ENCODE results near the gene ZNF133.
A peak's percentile ranks its signal among the peaks of the same experiment; 100 is the strongest.
"Not testable (repeated sequence)": the region's sequence is repeated elsewhere in the genome, so short reads cannot be mapped to it uniquely, and the experiment has no call there.

Gene ZNF133

DNA sequence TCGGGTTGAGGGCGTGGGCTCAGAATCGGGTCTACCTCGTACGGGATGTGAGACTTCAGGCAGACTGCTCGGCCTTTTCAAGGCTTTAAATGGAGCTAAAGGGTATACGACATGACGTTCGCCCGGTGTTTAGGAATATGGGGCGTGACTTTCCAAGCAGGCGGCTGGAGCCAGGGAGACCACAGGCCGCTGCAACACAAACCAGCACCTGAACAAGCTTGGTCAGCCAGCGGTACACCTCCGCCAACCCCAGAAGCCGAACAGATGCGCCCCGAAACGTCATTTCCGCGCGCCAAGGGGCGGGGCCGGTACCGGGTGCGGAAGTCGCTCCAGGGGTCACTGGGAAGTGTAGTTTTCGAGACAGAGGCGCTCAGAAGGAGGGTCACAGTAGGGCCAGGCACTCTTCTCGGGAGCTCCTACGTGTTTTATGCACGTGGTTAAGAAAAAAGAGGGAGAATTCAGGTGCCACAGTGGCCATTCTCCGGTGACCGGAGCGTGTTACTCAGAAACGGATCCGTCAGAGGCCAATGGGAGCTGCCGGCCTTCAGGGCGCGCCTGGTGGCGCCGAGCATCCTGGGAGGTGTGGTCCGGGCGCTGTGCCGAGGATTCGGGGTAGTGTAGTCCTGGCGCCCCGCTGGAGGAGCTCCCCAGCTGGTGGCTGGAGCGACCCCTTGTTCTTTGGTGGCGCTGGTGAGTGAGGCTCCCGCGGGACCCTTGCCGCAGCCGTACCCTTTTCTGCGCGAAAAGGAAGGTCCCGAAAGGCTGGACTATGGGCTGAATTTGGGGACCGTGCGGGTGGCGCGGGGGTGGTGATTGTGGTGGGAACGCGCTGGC lies at the start of gene ZNF133:
TSS of gene ZNF133 (plus strand) at position 613 of the 834 bp plus-strand sequence. CDS start 17,160 bp downstream, outside the sequence.
- peak; percentile 79 for DNase-seq

DNA sequence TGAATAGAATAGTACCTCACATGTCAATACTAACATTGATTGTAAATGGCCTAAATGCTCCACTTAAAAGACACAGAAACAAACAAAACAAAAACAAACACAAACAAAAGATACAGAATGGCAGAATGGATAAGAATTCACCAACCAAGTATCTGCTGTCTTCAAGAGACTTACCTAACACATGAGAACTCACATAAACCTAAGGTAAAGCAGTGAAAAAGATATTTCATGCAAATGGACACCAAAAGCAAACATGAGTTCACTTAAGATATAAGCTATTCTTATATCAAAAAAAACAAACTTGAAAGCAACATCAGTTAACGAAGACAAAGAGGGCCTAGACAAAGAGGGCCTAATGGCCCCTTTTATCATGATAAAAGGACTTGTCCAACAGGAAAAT lies 47.3 kb upstream of the ZNF133 start:
- no peak for DNase-seq

DNA sequence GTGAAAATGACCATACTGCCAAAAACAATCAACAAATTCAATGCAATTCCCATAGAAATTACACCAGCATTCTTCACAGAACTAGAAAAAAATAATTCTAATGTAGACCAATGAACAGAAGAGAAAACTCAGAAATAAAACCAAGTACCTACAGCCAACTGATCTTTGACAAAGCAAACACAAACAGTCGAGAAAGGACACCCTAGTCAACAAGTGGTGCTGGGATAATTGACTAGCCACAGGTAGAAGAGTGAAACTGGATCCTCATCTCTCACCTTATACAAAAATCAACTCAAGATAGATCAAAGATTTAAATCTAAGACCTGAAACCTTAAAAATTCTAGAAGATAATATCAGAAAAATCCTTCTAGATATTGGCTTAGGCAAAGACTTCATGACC lies 44.5 kb upstream of the ZNF133 start:
- no peak for DNase-seq

DNA sequence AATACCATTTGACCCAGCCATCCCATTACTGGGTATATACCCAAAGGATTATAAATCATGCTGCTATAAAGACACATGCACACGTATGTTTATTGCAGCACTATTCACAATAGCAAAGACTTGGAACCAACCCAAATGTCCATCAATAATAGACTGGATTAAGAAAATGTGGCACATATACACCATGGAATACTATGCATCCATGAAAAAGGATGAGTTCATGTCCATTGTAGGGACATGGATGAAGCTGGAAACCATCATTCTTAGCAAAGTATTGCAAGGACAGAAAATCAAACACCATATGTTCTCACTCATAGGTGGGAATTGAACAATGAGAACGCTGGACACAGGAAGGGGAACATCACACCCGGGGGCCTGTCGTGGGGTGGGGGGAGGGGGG lies 39.8 kb upstream of the ZNF133 start:
- not testable (repeated sequence) for DNase-seq

DNA sequence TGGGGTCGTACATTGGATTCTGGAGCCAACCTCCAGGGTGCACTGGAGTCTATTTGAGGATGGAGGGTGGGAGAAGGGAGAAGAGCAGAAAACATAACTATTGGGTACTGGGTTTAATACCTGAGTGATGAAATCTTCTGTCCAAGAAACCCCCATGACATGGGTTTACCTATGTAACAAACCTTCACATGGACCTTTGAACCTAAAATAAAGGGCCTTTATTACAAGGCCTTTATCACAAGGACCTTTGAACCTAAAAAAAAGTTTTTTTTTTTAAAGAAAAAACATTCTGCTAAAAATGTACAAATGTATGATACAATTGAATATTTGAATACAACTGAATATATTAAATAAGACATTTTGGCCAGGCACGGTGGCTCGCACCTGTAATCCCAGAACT lies 38.1 kb upstream of the ZNF133 start:
- DNase-seq, result no peak

DNA sequence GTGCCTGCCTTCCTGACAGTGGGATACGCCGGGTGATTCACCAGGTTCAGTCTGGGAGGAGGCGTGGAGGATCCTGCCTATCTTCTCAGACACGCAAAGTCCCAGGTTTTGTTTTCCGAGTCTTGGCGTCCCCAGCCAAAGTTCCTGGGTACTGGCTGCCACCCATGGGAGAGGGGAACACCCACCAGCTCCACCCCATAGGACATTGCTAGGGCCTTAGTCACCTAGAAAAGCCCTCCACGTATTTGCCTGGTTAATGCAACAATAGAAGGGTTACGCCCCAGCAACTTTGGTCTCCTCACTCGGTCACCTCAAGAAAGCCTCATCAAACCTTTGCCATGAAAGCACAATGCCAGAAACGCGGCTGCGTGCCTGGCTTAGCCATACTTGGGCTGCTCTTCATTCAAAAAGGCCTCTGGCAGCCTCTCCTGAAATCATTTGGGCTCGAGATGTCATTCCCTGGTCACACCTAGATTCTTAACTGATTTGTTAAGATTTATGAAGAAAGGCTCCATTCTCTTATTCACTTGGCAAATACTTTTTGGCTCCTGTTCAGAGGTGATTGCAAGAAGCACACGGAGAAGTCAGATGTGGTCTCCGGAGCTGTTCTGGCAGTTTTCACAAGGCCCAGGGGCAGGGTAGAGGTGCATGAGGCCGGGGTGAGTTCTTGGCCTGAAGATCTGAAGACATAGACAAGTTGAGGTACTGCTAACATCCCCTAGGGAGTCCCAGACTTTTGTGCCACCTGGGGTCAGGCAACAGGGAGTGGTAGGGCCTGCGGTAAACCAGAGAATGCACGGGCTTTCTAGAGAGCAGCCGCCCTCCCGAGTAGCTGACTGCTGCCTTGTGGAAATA lies 35.5 kb upstream of the ZNF133 start:
- DNase-seq, result no peak

DNA sequence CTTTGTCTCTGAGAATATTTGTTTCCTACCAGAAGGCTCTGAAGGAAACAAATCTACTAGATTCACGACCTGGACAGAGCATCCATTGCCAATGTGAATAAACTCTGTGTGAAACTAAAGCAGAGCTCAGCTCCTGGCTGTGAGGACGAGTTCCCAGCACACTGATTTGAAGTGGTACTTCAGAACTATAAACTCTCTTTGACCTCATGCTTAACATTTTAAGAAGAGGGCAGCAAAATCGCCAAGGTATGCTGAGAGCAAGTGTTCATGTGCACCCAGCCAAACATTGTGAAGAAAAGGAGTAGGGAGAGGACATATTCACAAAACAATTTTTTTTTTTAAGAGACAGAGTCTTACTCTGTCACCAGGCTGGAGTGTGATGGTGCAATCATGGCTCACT lies 33.7 kb upstream of the ZNF133 start:
- no peak for DNase-seq

DNA sequence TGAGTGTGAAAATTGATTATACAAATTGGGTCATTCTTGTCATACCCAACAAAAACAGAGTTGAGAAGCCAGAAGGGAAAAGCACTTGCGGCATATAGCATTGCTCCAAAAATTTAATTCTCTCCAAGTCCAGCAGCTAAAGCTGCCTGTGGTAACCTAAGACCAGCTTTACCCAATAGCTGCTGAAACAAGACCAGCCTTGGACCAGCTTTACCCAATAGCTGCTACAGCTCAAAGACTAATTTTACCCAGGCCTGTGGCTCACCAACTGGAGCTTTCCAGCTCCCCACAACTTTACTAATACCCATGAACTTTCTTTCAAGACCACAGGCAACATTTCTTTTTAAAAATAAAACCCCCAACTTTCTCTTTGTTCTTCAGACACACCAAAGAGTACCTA lies 32.8 kb upstream of the ZNF133 start:
- no peak for DNase-seq

DNA sequence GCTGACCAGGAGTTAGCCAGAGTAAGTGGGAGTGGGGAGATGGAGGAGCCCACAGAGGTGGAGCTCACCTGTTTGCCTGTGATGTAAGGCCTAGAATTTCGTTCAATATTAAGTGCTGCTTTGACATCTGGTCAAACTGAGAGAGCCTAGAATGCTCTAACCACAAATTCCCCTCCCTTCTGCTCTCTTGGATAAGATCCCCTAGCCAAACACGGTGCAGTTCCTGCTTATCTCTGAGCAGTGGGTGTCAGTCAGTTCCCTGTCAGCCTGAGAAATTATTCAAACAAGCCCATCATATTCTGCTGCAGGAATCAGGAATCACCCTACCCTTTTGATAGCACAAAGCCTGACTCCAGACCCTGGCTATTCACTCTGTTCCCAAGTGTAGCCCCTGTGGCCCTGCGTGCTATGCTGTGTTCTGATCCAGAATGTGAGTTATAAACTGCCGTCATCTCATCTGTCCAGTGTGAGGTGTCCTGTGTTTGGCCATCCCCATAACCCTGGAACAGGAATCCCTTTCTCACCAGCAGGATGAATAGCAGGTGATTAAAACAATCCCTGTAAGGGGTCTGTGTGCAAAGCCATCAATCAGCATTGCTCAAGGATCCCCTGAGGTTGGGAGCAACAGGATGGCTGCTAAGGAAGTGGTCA lies 31.8 kb upstream of the ZNF133 start:
- no peak for DNase-seq

DNA sequence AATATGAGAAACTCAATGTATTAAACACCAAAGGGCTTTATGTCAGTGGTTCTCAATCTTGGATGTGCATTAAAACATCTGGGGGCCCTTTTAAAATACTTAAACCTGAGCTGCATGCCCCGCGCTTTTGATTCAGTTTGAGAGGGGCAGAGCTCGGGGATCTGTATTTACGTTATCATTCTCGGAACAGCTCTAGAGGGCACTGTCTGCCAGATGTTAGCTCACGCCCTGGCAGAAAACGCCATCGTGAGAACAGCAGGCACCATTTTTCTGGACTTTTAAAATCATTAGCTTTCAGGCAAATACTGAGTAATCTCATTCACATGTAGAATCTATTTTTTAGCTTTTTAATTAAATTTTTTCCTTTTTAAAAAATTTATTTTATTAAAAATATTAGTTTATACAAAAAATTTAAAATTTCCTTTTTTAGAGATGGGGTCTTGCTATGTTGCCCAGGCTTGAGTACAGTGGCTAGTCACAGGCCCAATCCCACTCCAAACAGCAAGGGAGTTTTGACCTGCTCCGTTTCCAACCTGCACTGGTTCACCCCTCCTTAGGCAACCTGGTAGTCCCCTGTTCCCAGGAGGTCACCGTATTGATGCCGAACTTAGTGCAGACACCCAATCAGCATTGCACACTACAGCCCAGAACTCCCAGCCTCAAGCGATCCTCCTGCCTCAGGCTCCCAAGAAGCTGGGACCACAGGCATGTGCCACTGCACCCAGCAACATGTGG lies 30.0 kb upstream of the ZNF133 start:
- DNase-seq, result no peak

DNA sequence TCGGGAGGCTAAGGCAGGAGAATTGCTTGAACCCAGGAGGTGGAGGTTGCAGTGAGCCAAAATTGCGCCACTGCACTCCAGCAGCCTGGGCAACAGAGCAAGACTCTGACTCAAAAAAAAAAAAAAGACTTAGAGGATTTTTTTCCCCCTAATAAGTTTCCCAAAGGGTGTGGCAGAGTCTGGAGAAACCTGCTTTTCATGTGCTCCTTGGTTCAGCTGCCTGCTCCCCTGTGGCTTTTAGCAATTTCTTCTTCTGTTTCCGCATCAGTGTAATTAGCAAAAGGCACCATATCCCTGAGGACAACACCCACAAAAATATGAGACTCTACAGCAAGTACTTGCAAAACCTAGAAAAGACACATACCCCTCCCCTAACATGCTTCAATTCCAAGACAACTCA lies 28.6 kb upstream of the ZNF133 start:
- no peak for DNase-seq

DNA sequence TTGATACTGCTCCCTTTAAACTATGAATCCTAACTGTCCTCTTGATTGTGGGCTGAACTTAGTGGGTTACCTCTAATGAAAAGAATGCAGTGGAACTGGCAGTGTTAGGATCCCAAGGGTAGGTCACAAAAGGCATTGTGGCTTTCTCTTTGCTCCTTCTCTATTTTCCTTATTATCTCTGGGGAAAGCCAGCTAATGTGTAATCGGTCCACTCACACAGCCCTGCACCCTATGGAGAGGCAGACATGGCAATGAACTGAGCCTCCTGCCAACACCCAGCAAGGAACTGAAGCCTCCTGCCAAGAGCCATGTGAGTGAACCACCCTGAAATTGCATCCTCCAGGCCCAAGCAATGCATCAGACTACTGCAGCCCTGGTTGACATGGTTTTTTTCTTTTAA lies 24.6 kb upstream of the ZNF133 start:
- no peak for DNase-seq

DNA sequence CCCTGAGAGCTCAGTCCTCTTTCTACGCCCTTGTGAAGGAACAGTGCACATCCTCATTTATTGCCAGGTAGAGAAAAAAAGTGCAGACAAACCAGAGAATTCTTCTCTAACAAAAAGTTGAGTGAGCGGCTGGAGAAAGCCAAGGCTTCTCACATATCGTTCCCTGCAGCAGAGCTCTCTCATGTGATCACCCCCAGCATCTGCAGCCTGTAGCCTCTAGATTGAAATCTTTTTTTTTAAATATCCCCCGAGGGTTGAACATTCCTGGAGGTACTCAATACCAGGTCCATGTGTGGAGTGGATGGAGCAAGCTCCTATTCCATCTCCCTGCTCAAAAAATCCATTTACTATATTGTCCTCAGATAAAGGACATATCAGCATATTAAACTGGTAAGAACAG lies 22.9 kb upstream of the ZNF133 start:
- DNase-seq, result no peak

DNA sequence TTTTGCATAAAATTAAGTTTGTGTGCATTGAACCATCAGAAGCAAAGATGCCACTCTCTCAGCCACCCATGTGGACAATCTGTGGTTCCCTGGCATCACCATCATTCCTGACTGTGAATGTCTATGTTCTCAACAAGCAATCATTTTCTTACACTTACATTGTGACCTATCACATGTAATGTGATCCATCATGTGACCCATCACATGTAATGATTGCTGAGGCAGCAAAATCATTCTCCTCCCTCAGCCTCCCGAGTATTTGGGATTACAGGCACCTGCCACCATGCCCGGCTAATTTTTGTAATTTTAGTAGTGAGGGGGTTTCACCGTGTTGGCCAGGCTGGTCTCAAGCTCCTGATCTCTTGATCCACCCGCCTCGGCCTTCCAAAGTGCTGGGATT lies 22.0 kb upstream of the ZNF133 start:
- no peak for DNase-seq

DNA sequence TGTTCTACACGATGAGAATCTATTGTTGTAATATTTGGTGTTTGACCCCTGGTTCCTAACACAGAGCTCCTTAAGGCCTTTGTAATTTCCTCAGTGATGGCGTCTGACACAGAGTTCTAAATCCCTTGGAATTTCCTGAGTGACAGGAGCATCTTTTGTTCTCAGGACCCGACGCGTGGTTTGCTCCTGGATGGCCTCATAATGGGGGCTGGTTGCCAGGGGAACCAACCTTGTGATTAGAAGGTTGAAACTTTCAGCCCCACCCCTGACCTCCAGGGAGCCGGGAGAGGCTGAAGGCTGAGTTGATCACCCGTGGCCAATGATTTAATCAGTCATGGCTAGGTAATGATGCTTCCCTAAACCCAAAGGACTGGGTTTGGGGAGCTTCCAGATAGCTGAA lies 20.5 kb upstream of the ZNF133 start:
- no peak for DNase-seq

DNA sequence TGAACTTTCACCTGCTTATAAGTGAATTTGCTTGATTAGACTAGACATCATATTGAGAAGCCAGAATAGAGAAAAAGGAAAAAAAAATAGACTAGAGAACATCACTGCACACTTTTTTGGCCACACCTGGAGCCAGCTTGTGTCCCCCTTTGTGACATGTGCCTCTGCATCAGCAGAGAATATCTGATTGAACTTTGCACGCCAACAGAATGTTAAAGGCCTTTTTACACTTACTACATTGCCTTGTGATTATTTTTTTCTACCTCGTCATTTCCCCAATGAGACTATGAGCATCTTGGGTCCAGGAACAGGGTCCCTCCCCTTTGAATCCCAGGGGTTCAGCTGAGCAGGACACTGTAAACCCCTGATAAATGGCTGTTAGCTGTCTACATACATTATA lies 17.2 kb upstream of the ZNF133 start:
- no peak for DNase-seq

DNA sequence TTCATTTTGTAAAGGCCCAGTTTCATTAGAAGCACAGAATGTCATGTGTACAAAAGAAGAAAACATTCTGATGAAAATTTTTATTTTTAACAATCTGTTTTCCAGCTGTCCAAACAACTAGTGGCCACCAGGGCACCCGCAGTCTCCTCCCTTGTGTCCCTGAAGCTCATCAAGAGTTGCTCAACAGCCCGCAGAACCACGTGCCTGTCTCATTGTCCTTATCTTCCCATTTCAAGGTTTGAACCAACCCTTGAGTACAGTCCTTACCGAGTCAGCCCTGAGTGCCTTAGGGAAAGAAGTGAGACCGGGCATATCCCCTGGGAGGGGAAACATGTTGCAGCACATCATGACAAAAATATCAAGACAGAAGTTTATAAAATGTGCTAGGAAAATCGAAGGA lies 15.9 kb upstream of the ZNF133 start:
- no peak for DNase-seq

DNA sequence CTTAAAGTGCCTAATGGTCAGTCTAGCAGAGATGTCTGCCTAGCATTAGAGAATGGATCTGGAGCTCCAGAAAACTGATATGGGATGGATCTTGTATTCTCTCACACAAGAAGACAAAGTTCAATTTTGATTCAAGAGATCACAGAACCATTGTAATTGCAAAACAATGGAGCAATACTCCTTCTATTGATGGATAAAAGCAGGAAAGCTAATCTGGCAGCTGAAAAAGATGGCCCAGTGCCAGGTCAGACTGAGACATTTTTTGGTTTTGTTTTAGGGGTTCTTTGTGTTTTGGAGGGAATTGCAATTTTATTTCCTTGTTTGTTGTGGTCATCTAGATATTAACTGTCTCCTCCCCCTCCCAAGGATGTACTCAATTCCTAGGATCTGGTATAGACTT lies 14.6 kb upstream of the ZNF133 start:
- DNase-seq, result no peak

DNA sequence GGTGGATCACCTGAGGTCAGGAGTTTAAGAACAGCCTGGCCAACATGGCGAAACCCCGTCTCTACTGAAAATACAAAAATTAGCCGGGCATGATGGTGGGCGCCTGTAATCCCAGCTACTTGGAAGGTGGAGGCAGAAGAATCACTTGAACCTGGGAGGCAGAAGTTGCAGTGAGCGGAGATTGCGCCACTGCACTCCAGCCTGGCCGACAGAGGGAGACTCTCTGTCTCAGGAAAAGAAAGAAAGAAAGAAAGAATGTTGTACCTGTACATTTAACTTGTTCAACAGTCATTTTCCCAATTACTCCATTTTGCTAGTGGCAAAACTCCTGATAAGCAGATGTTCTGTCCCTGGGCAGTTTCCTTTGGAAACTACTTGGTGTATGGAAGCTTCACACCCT lies 12.4 kb upstream of the ZNF133 start:
- DNase-seq, result not testable (repeated sequence)

DNA sequence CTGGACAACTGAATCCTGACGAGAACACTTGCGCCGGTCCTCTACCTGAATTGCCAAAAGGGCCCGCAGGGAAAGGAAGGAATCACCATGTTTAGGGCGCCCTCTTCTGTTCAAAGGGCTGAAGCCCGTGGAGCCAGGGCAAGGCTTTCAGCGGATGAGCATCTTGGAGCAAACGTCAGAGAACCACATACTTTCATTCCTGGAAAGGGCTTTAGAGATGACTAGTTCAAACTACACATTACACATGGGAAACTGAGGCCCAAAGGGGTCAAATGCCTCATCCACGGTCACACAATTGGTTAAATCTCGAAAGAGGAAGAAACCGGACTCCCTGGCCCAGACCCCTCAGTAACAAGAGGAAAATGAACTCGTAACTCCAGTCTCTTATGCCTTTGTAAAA lies 11.5 kb upstream of the ZNF133 start:
- DNase-seq, result no peak

DNA sequence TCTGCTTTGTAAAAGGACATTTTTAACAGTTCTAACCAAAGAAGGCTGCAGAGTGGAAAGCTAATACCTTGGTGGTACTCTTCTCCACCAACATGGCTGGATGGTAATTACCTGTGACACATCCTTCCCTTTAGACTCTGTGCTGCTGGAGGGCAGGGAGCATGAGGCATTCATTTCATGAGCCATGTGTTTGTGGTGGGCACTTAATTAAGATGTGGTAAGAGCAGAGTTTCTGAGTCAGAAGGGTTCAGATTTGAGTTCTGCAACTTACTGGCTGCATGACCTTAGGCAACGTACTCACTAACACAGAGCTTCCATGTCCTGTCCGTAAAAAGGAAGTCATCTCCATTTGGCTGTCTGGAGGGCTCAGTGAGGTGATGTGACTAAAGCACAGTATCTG lies 9.1 kb upstream of the ZNF133 start:
- no peak for DNase-seq

DNA sequence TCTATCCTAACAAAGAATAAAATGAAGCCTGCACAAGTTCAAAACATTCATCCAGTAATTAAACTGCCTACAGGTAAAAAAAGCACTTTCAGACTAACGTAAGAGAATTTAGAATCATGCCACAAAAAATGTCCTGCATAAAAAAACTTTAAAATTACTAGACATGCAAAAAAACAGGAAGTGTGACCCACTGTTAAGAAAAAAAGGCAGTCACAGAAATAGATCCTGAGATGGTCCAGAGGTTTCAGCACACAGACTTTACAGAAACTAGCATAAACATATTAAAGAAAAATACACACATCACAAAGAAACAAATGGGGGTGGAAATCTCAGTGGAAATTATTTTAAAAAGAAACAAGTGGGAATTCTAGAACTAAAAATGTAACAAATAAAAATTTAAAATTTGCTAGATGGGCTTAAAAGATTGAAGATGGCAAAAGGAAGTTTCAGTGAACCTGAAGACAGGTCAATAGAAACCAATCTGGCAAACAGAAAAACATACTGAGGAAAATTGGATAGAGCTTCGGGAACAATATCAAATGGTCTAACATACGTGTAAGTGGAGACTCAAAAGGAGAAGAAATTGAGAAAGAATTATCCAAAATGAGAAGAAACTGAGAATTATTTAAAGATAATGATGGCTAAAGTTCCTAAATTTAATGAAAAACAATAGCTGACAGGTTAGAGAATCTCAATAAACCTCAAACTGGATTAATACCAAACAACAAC lies 3.4 kb upstream of the ZNF133 start:
- DNase-seq, result no peak

Measured in GF-D8 (cell line).